ENCODE measurements around the gene PRKAR1B.

- TF ChIP-seq, protein P1, sequence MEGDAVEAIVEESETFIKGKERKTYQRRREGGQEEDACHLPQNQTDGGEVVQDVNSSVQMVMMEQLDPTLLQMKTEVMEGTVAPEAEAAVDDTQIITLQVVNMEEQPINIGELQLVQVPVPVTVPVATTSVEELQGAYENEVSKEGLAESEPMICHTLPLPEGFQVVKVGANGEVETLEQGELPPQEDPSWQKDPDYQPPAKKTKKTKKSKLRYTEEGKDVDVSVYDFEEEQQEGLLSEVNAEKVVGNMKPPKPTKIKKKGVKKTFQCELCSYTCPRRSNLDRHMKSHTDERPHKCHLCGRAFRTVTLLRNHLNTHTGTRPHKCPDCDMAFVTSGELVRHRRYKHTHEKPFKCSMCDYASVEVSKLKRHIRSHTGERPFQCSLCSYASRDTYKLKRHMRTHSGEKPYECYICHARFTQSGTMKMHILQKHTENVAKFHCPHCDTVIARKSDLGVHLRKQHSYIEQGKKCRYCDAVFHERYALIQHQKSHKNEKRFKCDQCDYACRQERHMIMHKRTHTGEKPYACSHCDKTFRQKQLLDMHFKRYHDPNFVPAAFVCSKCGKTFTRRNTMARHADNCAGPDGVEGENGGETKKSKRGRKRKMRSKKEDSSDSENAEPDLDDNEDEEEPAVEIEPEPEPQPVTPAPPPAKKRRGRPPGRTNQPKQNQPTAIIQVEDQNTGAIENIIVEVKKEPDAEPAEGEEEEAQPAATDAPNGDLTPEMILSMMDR (IDR thresholded peaks at IDR 0.05): no peak
- no peak for TF ChIP-seq POLR2AphosphoS5 (IDR thresholded peaks at IDR 0.05)
Observed at GRCh38 chr7:541661-542060, 185.4 kb downstream of the PRKAR1B start.
